ENCODE results near the gene GPR152. TPM values are rescaled to one million over a fixed set of nuclear protein-coding genes. Genes with fewer than 3 reads are reported as not detected.

GPR152 gene
- total RNA-seq, 4 donors from 2014 or later, result not detected

DNA sequence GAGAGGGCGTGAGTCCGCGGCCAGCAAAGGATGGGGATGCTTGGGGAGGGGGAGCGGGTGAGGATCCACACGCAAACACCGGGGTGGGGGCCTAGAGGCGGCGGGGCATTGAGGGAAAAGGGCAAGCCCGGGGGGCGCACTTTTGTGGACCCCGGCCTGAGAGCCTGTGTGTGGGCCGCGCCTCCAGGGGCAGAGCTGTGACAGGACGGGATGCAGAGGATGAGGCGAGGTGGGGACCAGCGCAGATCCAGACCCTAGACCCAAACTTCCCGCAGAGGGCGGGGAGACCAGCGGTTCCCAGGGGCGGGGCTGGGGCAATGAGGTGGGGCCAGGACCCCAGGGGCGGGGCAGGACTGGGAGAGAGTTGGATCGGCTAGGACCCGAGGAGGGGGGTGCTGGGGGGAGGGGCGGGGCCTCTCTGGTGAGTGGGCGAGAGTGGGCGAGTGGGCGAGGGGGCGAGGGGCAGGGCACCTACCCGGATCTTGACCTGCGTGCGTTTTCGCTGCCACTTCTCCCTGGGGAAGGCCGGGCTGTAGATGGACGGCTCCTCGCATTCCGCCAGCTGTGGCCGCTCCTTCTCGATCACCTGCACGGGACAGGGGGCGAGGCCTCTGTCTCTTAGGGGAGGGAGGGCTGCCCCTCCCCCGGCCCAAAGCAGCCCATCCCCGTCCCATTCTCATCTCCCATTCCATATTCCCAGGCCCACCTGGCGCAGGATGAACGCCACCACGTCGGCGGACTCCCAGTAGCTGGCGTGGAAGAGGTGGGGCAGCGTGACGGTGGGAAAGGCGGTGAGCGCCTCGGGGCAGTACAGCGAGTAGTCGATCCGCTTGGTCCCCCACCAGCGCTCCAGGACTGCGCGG, 42.1 kb upstream of the GPR152 start:
- 85 to 92% methylated on average over 5 to 14 of the region's 59 CpGs for WGBS, 2 donors (ENCODE audit: low coverage in 1 of 2)
- ATAC-seq, result no peak

GRCh38 chr11:67493548-67494370, 41.2 kb upstream of the GPR152 start:
- peaks cover 0 to 20% (median 0%) of the 10 kb centered on the region in 3 donors for H3K4me1 ChIP-seq
- H3K4me3 ChIP-seq, result no peak overlapping the region
- no peaks in the 10 kb centered on the region for H3K9me3 ChIP-seq
- TF ChIP-seq POLR2AphosphoS5 (IDR thresholded peaks at IDR 0.05), result no peak
- TF ChIP-seq POLR2A (IDR thresholded peaks at IDR 0.05), result no peak
- 93 to 100% methylated on average over 1 to 10 of the region's 65 CpGs for WGBS, 2 donors (ENCODE audit: low coverage in 1 of 2)
- peaks cover 0 to 95% of the 10 kb centered on the region in 2 donors for H3K36me3 ChIP-seq
- H3K27ac ChIP-seq, result no peak overlapping the region
- no peaks in the 10 kb centered on the region for H3K27me3 ChIP-seq
- no peak for ATAC-seq

More for the DNA sequence above, 42.1 kb upstream of the GPR152 start:
- no peaks in the 10 kb centered on the region for H3K27me3 ChIP-seq
- H3K27ac ChIP-seq, result no peak overlapping the region
- peaks cover 0 to 89% of the 10 kb centered on the region in 2 donors for H3K36me3 ChIP-seq
- H3K4me3 ChIP-seq, result no peak overlapping the region
- H3K4me1 ChIP-seq, result peaks cover 0 to 20% (median 0%) of the 10 kb centered on the region in 3 donors
- TF ChIP-seq POLR2A (IDR thresholded peaks at IDR 0.05) (no peak), POLR2AphosphoS5 (IDR thresholded peaks at IDR 0.05) (no peak), CTCF (IDR thresholded peaks at IDR 0.05) (no peak), EP300 (IDR thresholded peaks at IDR 0.05) (no peak)
- H3K9me3 ChIP-seq, result no peaks in the 10 kb centered on the region

DNA sequence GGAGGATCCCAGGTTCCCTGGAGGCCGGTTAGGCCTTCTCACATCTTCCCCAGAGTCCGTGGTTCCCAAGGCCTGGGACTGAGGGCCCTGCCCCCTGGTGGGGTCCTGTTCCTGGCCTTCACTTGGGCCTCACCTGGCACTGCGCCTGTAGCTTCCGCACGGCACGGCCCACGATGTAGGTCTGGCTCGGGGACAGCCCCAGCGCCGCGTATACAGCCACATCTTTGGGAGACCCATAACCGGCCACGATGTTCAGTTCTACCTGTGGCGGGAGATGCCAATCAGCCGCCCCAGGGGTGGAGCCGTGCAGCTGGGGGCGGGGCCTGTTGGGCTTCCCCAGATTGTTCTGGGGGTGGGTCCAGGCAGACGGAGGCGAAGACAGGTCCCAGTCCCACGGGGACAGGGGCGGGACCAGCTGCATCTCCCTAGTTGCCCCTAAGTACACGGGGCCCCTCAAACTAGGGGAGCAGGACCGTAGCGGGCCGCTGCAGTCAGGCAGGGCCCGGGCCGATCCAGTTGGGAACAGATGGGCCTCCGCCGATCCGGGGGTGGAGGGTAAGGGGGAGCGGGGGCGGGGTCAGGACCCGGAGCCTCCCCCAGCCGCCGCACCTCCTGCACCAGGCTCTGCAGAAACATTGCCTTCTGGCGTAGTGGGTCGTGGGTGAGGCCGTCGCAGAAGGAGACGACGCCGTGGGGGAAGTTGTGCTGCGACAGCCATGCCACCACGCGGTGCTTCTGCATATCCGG, 40.4 kb upstream of the GPR152 start:
- TF ChIP-seq POLR2A (IDR thresholded peaks at IDR 0.05) (no peak), CTCF (IDR thresholded peaks at IDR 0.05) (no peak), POLR2AphosphoS5 (IDR thresholded peaks at IDR 0.05) (no peak), EP300 (IDR thresholded peaks at IDR 0.05) (no peak)
- Histone ChIP-seq H3K27me3 (no peaks in the 10 kb centered on the region), H3K9me3 (no peaks in the 10 kb centered on the region), H3K36me3 (peaks cover 0 to 93% of the 10 kb centered on the region in 2 donors), H3K4me1 (peaks cover 0 to 20% (median 0%) of the 10 kb centered on the region in 3 donors), H3K4me3 (no peak overlapping the region), H3K27ac (no peak overlapping the region)
- 84% methylated on average over 5 of the region's 46 CpGs; no CpG with 5 or more reads in 1 of the 2 donors for WGBS, 2 donors (ENCODE audit: low coverage in 1 of 2)
- no peak for ATAC-seq

- no peaks in the 10 kb centered on the region for H3K9me3 ChIP-seq
- peaks cover 0 to 20% (median 0%) of the 10 kb centered on the region in 3 donors for H3K4me1 ChIP-seq
- ATAC-seq, result no peak
- peaks cover 0 to 93% of the 10 kb centered on the region in 2 donors for H3K36me3 ChIP-seq
- no peak for TF ChIP-seq POLR2AphosphoS5 (IDR thresholded peaks at IDR 0.05)
- TF ChIP-seq EP300 (IDR thresholded peaks at IDR 0.05), result no peak
- TF ChIP-seq CTCF (IDR thresholded peaks at IDR 0.05), result no peak
- no peak for TF ChIP-seq POLR2A (IDR thresholded peaks at IDR 0.05)
- H3K4me3 ChIP-seq, result no peak overlapping the region
- H3K27me3 ChIP-seq, result no peaks in the 10 kb centered on the region
- peak overlapping the region in 2 of 4 donors; percentile 4 to 55 for H3K27ac ChIP-seq
- WGBS, 2 donors (ENCODE audit: low coverage in 1 of 2), result 75% methylated on average over 2 of the region's 19 CpGs; no CpG with 5 or more reads in 1 of the 2 donors
Measured at GRCh38 chr11:67492069-67492727, 39.7 kb upstream of the GPR152 start.

Data from gastroesophageal sphincter (tissue), 4 donors.